Right renal pelvis (tissue), 4 donors: ENCODE results near the gene CHKA. TPM values are rescaled to one million over a fixed set of nuclear protein-coding genes. Genes with fewer than 3 reads are reported as not detected.

Source experiments
- DNase-seq, 4 donors: peaks; one replicate each; pipeline ENCODE4 v3.0.0-alpha.2; 2013; ENCODE audit warnings: low read depth in 4 of 4, low spot score in 3 of 4, missing footprints in 1 of 4
- polyA plus RNA-seq, 4 donors: library from polyadenylated mRNA; unstranded; fragments of 120-200 nt; gene quantifications; one replicate each; pipeline ENCODE4 v1.2.1, GENCODE V29; 2013; ENCODE audit not compliant: insufficient read length in 4 of 4

Gene CHKA
- polyA plus RNA-seq, 4 donors = 30.7 to 48.7 (median 32.0) TPM

- no peak for DNase-seq
Observed at GRCh38 chr11:68018730-68019190, 102.4 kb downstream of the CHKA start.

DNA sequence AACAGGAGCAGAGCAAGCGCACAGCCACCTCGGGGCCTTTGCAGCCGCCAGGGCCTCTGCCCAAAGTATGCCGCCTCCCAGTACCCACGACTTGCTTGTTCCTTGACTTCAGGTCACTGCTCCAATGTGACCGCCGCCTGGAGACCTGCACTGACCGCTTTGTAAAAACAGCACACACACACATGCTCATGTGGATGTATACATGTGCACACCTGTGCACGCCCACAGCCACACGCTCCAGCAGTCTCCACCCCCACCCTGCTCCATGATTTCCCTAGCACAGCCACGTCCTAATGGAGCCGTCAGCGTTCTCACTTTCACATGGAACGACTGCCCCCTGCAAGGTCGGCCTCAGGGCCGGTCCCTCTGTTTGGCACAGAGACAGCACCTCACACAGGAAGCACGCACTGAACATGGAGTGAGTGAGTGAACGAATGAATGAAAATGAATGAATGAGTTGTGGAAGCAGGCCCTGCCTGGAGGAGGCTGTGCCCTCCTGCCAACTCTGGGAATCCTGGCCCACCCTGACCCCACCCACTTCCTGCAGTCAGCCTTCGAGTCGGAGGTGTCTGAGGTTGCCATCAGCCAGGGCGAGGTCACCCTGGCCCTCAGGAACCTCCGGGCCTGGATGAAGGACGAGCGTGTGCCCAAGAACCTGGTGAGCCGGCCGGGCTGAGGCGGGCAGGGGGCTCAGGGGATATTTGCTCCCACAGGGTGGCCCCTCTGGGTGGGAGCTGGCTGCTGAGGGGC is 103.0 kb downstream of the CHKA start:
- no peak for DNase-seq

DNA sequence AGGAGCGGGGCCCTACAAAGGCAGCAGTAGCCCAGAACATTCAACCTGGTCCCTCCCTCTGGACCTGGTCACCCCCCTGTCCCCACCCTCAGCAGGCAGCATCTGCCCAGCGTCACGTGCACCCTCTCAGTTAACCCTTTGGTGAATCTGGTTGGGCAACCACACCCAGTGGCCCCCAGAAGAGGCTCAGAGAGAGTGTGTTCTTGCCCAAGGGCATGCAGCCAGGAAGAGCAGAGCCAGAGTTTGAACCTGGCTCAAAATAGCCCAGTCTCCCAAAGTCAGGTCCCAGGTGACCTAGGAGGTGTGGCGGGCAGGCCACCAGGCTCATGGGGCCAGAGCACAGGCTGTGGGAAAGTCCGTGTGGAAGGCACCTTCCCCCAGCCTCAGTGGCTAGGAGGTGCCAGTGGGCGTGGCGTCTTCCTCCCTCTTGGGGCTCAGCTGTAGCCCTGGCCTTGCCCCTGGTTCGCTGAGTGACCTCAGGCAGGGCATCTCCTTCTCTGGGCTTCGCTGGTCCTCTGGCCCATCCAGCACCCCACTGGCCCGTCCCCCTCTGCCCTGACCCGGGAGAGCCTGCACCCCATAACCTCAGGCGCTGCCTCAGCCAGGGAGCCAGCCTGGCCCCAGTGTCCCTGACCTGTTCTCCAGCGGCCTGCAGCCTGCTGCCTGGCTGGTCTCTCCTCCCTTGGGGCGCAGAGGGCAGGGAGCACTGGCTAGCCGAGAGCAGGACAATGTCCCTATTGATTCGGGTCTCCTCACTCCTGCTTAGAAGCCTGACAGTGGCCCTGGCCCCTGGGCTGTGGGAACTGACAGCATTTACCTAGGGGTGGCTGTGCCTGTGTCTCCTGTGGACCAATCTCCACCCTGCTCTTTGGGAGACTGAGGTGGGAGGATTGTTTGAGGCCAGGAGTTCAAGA is 104.0 kb downstream of the CHKA start:
- no peak for DNase-seq

DNA sequence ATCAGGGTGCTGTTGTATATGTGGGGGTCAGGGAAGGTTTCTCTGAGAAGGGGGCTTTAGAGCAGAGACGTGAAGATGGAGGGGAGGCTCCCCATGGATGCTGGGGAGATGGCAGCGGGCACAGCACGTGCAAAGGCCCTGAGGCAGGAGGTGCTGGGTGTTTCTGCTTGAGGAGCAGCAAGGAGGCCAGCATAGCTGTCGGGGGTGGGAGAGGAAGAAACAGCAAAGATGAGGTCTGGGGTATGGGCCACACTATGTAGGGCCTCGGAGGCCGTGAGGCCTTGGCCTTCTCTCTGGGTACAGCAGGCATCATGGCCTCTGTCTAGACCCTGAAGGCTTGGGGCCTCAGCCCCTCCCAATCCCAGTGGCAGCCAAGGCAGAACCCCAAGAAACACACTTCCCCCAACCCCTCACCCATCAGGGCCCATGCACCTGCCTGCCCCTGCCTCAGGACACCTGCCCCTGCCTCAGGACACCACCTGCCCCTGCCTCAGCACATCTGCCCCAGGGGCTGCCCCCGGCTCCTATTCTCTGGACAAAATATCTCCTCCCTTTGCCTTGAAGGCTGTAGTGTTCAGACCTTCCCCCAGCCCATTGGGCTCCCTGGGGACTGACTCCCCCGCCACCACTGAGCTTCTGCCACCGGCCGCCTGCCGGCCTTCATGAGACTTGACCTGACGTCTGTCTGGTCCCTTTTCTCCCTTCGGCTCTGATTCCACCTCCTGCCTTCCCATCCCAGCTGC is 104.9 kb downstream of the CHKA start:
- DNase-seq = no peak

- no peak for DNase-seq
Observed at GRCh38 chr11:68015467-68015866, 105.7 kb downstream of the CHKA start.

GRCh38 chr11:68014947-68015447 is 106.2 kb downstream of the CHKA start:
- no peak for DNase-seq

DNA sequence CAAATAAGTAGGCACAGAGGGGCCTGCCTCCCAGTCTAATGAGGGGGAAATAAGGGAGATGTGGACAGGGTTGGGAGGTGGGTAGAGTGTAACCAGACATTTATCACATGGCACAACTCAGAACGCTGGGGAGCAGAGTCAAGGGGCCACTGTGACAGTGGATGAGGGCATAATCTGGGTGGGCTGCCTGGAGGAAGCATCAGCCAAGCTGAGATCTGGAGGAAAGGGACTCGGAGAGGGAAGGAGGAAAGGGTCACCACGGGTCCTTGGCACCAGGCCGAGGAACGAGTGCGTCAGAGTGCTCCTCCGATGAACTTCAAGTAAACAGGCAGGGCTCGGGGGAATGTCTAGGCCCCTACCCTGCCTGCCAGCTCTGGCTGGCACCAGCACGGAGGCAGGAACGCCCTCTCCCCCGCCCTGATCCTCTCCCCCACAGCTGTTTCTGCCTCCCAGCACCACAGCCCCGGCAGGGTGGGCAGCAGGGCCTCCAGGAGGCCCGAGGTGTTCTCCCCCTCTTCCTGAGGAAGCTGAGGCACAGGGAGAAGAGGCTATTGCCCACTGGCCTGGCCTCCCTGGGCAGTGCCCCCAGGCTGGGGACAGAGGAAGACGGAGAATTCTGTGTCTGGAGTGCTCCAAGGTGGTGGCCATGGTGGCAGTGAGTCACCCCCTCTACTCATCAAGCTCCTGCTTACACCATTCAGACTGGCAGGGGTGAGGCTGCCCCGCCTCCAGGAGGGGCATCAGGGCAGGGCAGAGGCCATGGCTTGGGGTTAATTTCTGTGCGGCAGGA is 106.8 kb downstream of the CHKA start:
- no peak for DNase-seq

DNA sequence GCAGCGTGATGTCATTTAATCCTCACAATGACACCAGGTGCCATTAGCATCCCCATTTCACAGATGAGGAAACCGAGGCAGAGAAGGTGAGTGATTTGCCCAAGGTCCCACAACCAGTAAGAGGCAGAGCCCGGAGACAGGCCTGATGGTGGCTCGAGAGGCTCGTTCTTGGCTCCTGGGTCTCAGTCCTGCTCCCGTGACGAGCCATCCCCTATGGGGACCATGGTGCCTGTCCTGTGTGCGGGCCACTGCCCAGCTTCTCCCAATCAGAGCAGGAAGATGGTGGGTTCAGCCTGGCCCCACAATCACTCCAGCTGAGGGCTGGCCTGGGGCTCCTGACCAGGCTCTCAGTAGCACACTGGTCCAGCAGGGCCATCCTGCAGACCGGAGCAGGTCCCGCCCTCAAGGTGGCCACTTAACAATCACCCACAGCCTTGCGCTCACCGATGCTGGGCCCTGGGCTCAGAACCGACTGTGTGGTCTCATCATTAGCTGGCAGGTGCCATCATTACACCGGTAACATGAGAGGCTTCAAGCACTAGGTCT is 107.5 kb downstream of the CHKA start:
- no peak for DNase-seq

DNA sequence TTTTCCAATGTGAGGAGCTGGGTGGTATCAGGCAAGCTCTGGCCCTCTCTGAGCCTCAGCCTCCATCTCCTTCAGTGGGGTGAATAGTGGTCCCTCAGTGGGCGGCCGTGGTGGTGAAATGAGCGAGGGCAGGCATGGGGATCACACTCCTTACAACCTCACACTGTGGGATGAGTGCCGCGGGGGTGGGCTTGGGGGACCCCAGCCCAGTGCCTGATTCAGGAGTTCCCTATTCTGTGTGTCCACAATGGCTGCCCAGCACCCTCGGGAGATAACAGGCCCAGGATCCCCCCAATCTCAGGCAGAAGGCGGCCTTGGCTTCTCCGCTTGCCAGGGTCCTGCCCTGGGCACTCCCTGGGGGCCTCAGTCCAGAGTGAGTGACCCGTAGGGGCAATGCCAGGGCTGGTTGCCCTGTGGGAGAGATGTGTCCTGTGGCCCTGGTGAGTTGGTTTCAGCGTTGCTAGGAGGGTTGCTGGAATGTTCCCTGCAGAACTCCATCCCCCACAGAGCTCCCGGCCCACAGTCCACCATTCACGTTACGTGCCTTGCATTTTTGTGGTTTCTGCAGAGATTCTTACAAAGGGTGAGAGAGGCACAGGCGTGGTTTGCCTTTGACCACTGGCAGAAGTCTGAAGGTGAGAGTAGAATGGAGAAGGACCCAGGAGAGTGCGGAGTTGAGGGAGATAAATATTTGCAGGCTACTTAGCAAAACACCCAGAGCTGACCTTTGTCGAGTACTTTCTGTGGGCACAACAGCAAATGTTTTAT is 108.2 kb downstream of the CHKA start:
- DNase-seq = no peak

DNA sequence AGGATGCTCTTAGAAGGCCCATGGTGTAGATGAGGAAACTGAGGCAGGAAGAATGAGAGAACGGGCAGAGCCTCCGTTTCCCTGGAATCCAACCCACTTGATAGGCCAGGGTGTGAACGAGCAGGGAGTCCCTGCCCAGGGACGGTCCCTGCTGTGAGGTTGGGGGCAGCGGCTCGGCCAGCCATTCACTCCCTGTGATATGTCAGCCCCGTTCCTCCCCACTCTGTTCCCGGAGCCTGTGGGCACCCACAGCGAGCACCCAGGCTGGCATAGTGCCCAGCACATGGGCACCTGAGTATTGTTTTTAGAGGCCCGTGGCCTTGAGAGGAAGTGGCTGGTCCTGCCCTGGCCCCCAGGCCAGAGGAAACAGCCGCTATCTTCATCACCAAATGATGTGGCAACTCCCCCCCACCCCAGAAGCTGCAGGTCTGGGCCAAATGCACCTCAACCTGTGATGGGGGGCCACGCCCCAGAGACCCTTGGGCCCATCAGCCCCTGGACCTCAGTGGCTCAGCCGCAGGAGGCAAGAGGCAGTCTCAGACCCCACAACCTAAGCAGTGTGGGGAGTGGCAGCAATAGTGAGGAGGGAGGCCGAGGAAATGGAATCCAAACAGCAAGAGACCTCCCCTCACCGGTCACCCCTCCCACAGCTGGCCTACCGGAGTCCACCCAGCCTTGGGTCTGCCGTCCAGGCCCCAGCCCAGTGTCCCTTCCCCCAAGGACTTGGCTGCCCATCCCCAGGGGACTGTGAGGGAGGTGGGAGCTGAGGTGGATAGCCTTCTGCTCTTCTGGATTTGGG is 108.9 kb downstream of the CHKA start:
- no peak for DNase-seq

DNA sequence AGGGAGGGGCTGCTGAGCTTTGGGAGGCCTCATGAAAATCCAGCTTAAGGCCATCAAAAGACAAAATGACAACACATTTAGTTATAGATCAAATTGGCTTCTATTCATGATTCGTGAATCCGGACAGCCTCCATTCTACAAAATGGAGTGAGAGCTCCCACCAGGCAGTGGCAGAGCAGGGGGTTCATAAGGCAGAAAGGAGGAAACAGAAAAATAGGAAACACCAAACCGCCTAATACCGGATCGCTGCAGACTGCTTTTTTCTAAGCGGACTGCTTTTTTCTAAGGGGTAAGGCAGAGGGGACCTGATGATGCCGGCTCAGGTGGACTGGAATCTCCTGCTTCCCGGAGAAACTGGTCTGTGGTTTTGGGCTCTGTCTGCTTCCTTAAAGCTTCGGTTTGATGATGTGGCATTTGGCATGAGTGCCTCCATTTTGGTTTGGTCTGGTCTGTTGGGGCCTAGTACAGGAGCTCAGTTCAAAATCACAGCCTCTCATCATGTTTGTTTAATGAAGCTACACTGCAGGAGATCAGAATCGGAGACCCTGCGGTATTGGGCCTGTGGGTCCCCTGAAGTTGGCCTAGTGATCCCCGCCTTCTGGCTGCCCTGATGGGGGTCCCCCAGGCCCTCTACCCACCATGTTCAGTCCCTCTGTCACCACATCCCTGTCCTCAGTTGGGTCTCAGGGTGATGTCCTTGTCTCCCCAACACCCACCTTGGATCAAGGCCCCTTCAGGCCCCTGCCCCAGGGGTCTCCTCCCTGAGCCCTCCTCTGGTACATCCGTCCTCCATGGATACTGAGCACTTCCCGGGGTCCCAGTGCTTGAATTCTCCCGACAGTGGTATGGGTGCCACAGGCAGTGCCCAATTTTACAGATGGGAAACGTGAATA is 109.9 kb downstream of the CHKA start:
- no peak for DNase-seq

GRCh38 chr11:68010090-68011041 is 110.8 kb downstream of the CHKA start, which contains the start of gene ALDH3B1:
TSS of gene ALDH3B1 (plus strand) at chr11:68010327. CDS start at chr11:68015298, 4,971 bp downstream.
- no peak for DNase-seq

DNA sequence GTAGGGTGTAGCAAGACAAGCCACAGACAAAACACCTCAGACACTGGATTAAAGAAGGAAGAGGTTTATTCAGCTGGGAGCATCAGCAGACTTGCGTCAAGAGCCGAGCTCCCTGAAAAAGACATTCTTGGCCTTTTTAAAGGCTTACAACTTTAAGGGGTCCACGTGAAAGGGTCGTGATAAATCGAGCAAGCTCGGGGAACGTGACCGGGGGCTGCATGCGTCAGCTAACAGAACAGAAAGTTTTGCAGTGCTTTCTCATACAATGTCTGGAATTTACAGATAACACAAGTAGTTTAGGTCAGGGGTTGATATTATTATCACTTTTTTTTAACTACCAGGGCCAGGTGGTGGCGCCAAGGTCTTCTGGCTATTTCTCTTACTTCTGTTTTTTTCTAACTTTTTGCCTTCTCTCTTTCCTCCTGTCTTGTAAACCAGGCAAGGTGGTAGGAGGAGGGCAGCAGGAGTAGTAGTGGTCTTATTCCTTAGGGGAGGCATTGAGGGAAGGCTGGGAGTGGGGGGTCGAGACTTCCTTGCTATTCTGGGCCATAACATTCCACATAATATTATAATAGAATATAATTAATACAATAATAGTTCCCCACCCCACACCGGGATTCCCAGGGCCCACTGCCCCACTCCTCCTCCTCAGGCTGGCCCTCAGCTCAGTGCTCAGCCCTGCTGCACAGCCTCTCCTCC is 111.6 kb downstream of the CHKA start:
- DNase-seq = no peak

DNA sequence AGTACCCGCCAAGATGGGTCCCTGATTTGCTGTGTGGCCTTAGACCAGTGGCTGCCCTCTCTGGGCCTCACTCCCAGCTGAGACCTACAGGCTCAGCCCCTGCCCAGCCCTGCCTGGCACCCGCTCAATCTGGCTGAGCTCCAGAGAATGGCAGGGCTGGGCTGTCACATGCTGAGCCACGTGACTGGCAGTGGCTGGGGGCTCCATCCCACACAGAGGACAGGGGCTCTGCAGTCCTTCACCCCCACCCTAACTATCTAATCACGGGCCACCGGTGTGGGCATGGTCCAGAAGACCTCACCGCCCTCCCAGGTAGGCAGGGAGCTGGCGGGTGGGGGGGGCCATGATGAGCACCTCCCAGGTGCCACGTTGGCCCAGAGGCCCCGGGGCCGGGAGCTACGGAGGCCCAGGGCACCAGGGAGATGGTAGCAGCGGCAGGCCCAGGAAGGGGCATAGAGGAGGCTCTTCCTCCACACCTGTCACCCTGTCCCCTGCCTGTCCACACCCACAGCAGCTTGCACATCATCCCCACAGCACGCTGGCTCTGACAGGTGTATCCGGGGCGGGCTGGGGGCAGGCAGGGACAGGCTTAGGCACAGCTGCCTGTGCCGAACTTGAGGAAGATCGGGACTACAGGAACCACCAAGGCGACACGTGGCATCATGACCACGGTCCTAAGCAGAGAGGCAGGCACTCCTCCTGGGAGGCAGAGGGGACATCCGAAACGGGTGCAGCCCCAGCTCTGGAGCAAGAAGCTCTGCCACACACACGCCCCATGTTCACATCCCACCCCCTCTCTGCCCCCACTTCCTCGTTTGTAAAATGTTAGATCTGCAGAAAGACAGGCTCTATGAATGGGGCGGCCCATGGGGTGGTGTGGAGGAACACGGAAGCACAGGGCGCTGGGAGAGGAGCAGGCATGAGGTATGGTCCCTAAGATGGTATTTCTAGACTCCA is 112.5 kb downstream of the CHKA start:
- no peak for DNase-seq
